Gastrocnemius medialis (tissue), 4 donors: ENCODE data around the gene PXDN.

Experiments
- CTCF ChIP-seq, 5 experiments: fragments of 450-650 bp in 3 of 5; fragments of 200-600 bp in 2 of 5; sonication (generic) in 2 of 5; IDR thresholded peaks in 4 of 5; conservative IDR thresholded peaks in 1 of 5; 1 replicate in 4 of 5; 2 replicates in 1 of 5; pipeline ENCODE4 v1.5.1; 2016 to 2019; ENCODE audit warnings: antibody characterized with exemption in 5 of 5, mild to moderate bottlenecking in 3 of 5, moderate library complexity in 3 of 5
- POLR2A ChIP-seq, 2 donors: fragments of 450-650 bp; IDR thresholded peaks; one replicate each; pipeline ENCODE4 v1.6.1; 2017; ENCODE audit warnings: antibody characterized with exemption in 2 of 2, mild to moderate bottlenecking in 2 of 2, moderate library complexity in 2 of 2

- TF ChIP-seq CTCF (IDR thresholded peaks at IDR 0.05 in 4 of 5, conservative IDR thresholded peaks at IDR 0.05 in 1 of 5) (no peak), POLR2A (IDR thresholded peaks at IDR 0.05) (no peak)
Measured at GRCh38 chr2:1606421-1607235, 137.7 kb downstream of the PXDN start.
